Lung (tissue), 12 donors: Measurements from ENCODE around the gene RTBDN. TPM values are rescaled to one million over a fixed set of nuclear protein-coding genes. Genes with fewer than 3 reads are reported as not detected.

Experiments used
- ATAC-seq: fragments of 200-7000 bp; cut with Tn5 transposase; one replicate; pipeline ENCODE4 v1.9.1; 2020; ENCODE audit warnings: moderate number of reproducible peaks; ENCODE audit not compliant: insufficient read depth, low FRiP score
- DNase-seq, 3 donors: peaks; one replicate each; pipeline ENCODE4 v3.0.0-alpha.2; 2013 to 2017
- H3K27ac ChIP-seq, 2 donors: one replicate each; pipeline ENCODE4 v1.5.1; 2013; ENCODE audit warnings: mild to moderate bottlenecking in 2 of 2, moderate library complexity in 2 of 2, control low read depth in 1 of 2, inconsistent platforms in 1 of 2, low read depth in 1 of 2, low read length in 1 of 2
- H3K27me3 ChIP-seq, 3 donors: one replicate each; pipeline ENCODE4 v1.5.1; 2013; ENCODE audit warnings: low read length in 2 of 3; ENCODE audit not compliant: control insufficient read depth in 3 of 3, insufficient read depth in 3 of 3
- H3K36me3 ChIP-seq, 4 donors: one replicate each; pipeline ENCODE4 v1.5.1; 2013; ENCODE audit warnings: low read length in 4 of 4, mild to moderate bottlenecking in 1 of 4, moderate library complexity in 1 of 4; ENCODE audit not compliant: control insufficient read depth in 4 of 4, insufficient read depth in 4 of 4
- H3K4me1 ChIP-seq, 5 donors: one replicate each; pipeline ENCODE4 v1.5.1; 2013; ENCODE audit warnings: low read length in 5 of 5, mild to moderate bottlenecking in 2 of 5, moderate library complexity in 1 of 5; ENCODE audit not compliant: control insufficient read depth in 5 of 5, insufficient read depth in 5 of 5
- H3K4me3 ChIP-seq: one replicate; pipeline ENCODE4 v1.5.1; 2013; ENCODE audit warnings: mild to moderate bottlenecking, control low read depth, moderate library complexity
- H3K9ac ChIP-seq, 2 donors: one replicate each; pipeline ENCODE4 v1.5.1; 2013; ENCODE audit warnings: low read length in 2 of 2, control low read depth in 1 of 2; ENCODE audit not compliant: insufficient read depth in 1 of 2
- H3K9me3 ChIP-seq, 4 donors: one replicate each; pipeline ENCODE4 v1.5.1; 2013; ENCODE audit warnings: low read length in 3 of 4, mild to moderate bottlenecking in 1 of 4, moderate library complexity in 1 of 4; ENCODE audit not compliant: control insufficient read depth in 4 of 4, insufficient read depth in 3 of 4
- CTCF ChIP-seq: IDR thresholded peaks from 2 replicates; pipeline ENCODE4 v1.5.1; 2012; ENCODE audit warnings: mild to moderate bottlenecking; ENCODE audit errors: control extremely low read depth, extremely low read depth
- WGBS, 2 donors: extraction: QIAGEN DNeasy Blood & Tissue Kit; methylation state at CpG; one replicate each; pipeline ENCODE4 v1.1.7; 2013; 5-methylcytosine and 5-hydroxymethylcytosine counted together
- polyA plus RNA-seq, 2 donors: library from polyadenylated mRNA; stranded (reverse); fragments of 200-250 nt; gene quantifications; one replicate each; pipeline ENCODE4 v1.2.1, GENCODE V29; 2013
- total RNA-seq, 2 donors: library from RNA; depleted of rRNA in 1 of 2; stranded (reverse); fragments of >200 nt in 1 of 2; gene quantifications; one replicate each; pipeline ENCODE4 v1.2.1, GENCODE V29; 2014 to 2021
- donor health status: control.
- donor health status: control.
- donor health status: Bipolar disorder and iron deficiency.
- donor health status: healthy.
- donor health status: DM: yes; HTN: yes; CAD: no.

Gene RTBDN
- total and polyA plus RNA-seq, 4 donors = not detected

GRCh38 chr19:12784871-12785430, 49.4 kb downstream of the RTBDN start:
- Histone ChIP-seq H3K9ac (peak overlapping the region in 1 of 2 donors; percentile 30), H3K27ac (peak overlapping the region; percentile 86 to 87), H3K27me3 (no peaks in the 10 kb centered on the region), H3K36me3 (no peaks in the 10 kb centered on the region), H3K4me3 (no peak overlapping the region), H3K4me1 (peaks cover 0 to 75% (median 36%) of the 10 kb centered on the region in 5 donors), H3K9me3 (no peaks in the 10 kb centered on the region)
- 43 to 46% methylated on average over 5 of the region's 5 CpGs for WGBS, 2 donors
- no peak for ATAC-seq
- DNase-seq = peak; percentile 53 to 88 (median 67)
- no peak for TF ChIP-seq CTCF

DNA sequence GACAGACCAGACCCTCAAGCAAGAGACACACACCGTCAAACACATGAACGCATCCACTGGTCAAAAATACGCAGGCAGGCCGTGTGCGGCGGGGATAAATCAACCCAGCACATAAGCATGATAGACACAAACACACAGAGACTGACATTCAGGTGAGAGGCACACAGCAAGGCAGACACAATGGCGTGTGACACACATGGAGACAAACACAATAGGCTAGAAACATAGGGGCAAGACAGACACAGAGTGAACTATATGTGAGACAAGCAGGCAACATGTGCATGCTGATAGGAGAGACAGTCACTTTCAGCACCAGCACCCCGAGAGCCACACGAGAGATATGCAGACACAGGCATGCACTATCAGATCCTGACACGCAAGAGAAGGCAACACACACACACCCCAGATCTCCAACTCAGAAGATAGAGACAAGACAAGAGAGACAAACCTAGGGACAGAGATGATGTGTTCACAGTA, 49.9 kb downstream of the RTBDN start:
- TF ChIP-seq CTCF = no peak
- H3K4me3 ChIP-seq = no peak overlapping the region
- peak in 2 of 3 donors; percentile 21 to 39 for DNase-seq

GRCh38 chr19:12783849-12784393, 50.5 kb downstream of the RTBDN start:
- Histone ChIP-seq H3K9me3 (no peaks in the 10 kb centered on the region), H3K27me3 (no peaks in the 10 kb centered on the region), H3K27ac (peak overlapping the region; percentile 86 to 87), H3K4me1 (peaks cover 0 to 79% (median 43%) of the 10 kb centered on the region in 5 donors), H3K9ac (peak overlapping the region in 1 of 2 donors; percentile 61), H3K36me3 (no peaks in the 10 kb centered on the region), H3K4me3 (no peak overlapping the region)
- DNase-seq (peak; percentile 23 to 55 (median 53)), ATAC-seq (no peak)
- 17 to 49% methylated on average over 19 of the region's 19 CpGs for WGBS, 2 donors
- TF ChIP-seq CTCF = no peak

More for the DNA sequence above, 49.9 kb downstream of the RTBDN start:
- ATAC-seq = no peak
- Histone ChIP-seq H3K36me3 (no peaks in the 10 kb centered on the region), H3K9ac (peak overlapping the region in 1 of 2 donors; percentile 61), H3K4me1 (peaks cover 0 to 79% (median 38%) of the 10 kb centered on the region in 5 donors), H3K27me3 (no peaks in the 10 kb centered on the region), H3K27ac (peak overlapping the region; percentile 86 to 87), H3K9me3 (no peaks in the 10 kb centered on the region)
- WGBS, 2 donors = 52 to 63% methylated on average over 10 of the region's 10 CpGs
